HG02884 (cell line): ENCODE data around the gene PIK3CB.

Experiments used
- ATAC-seq: cut with Tn5 transposase; IDR thresholded peaks from one replicate; pipeline ENCODE4 v1.9.1; 2021; ENCODE audit warnings: mild to moderate bottlenecking, moderate library complexity; ENCODE audit not compliant: unreplicated experiment

Gene PIK3CB

DNA sequence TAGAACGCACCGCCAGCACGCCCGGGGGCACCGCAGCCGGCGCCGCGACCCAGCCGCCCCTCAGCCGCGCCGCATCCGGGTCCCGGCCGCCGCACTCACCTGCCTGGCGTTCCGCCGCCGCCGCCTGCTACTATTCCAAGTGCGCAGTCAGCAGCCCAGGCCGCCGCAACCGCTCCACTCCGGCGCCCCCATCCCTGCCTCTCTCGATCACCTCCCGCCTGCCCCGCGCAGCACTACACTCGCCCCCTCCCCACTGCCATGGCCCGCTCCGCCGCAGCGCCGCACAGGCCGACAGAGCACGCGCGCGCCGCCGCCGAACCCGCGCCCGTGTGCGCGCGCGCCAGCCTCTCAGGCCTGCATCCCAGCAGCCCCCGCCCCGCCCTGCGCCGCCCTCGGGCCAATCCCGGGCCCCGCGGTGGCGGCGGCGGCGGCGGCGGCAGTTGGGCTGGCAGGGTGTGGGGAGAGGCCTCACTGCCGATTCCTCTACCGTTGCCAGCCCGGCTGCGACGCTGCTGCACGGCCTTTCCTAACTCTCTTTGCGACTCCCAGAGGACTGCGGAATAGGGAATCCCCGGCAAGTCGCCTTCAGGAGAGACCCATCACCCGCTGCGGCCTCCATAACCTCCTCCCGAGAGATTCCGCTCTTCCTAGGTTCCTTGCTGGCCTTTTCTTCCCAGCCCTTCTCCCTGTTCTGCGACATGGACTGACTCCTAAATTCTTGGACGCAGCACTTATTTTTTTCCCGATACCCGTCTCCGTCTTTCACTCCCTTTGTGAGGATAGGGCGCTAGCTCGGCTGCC, at the start of gene PIK3CB:
Gene PIK3CB (minus strand): TSS at position 333 of the 801 bp plus-strand sequence. CDS start 75,585 bp downstream, outside the sequence.
- peak; percentile 91 for ATAC-seq

DNA sequence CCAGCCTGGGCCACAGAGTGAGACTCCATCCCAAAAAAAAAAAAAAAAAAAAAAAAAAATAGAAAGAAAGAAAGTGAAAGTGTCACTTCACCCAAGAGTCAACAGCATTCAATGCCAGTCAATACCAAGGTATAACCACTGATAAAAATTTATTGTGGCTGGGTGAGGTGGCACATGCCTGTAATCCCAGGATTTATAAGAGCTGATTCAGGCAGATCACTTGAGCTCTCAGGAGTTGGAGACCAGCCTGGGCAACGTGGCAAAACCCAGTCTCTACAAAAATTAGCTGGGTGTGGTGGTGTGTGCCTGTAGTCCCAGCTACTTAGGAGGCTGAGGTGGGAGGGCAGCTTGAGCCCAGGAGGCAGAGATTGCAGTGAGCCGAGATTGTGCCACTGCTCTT, 46.5 kb upstream of the PIK3CB start:
- ATAC-seq = no peak

DNA sequence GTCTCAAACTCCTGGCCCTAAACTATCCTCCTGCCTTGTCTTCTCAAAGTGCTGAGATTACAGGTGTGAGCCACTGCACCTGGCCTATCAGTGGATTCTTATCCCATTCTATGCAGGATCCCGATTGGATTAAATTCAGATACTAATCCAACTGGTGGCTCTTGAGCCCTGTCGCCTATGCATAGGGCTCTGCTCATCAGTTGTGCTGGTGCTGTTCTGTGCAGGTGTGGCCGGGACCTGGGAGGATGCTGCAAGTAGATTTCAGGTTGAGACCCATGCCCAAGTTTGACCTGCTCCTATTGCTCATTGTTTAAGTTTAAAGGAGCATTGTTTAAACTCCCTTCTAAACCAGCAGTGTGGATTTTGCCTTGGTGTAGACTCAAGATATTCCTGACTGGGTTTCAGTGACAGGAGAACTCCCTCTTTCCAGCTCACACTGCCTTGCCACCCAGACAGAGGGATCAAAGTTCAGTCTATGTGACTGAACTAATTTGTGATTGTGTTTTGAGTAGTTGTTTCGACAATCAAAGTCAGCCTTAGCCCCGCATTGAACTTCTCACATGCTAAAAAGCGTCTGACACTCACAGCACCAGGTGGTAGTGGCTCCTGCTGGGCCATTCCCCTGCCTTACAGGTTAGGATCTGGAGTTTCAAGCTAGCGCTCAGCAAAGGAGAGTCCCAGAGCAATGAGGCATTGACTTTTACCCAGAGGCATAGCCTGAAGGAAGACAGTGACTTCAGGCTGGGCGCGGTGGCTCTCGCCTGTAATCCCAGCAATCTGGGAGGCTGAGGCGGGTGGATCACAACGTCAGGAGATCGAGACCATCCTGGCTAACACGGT, 45.0 kb upstream of the PIK3CB start:
- ATAC-seq = no peak

DNA sequence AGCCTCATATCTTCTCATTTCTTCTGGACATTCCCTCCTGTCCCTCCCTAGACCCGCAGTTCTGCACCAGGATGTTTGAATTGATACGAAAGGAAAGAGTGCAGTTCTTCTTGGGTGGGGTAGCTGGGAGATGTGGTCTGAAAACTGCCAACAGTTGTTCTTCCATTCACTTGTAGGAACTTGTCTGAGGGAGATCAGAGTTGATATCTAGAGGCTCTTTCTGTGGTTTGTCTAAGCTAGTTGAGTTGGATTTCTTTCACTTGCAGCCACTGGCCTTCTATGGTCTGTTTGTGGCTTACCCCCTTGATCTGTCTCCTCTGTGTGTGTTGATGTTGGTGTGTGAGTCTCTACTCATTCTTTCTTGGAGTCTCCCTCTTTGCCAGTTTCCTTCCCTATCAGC, 42.5 kb upstream of the PIK3CB start:
- ATAC-seq = no peak

DNA sequence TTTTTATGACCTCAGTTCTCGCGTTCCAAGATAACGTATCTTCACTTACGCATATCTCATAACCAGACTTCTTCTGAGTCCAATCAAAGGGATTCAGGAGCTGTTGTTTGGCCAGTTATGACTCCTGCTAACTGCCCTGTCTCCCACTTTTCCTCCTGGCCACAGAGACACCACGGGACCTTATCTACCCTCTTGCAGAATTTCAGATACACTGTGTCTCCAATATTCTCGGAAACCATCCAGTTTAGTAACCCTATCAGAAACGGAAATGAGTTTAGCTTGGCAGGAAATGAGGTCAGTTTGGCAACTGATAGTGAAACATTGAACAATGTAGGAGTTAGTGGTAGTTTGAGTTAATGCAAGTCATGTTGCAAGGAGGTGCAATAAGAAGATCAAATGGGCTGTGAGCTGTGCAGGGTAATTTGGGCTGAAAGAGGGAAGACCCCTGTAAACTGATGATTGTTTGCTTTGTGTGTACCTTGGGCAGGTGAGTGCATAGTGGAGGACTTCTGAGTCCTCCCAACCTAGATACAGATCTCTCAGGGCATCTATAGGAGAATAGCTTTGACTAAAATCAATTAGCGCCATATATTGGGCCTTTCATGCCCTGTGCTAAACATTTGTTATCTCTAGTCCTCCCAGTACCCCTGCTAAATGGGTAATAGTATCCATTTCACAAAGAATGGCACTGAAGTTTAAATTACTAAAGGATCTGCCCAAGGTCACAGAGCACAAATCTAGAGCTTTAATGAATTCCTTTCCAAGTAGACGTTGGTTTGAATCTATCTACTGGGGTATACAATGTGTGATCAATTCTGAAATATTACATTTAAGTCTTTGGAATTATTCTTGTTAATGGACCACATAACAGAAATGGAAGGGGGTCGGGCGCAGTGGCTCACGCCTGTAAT, 41.3 kb upstream of the PIK3CB start:
- no peak for ATAC-seq

DNA sequence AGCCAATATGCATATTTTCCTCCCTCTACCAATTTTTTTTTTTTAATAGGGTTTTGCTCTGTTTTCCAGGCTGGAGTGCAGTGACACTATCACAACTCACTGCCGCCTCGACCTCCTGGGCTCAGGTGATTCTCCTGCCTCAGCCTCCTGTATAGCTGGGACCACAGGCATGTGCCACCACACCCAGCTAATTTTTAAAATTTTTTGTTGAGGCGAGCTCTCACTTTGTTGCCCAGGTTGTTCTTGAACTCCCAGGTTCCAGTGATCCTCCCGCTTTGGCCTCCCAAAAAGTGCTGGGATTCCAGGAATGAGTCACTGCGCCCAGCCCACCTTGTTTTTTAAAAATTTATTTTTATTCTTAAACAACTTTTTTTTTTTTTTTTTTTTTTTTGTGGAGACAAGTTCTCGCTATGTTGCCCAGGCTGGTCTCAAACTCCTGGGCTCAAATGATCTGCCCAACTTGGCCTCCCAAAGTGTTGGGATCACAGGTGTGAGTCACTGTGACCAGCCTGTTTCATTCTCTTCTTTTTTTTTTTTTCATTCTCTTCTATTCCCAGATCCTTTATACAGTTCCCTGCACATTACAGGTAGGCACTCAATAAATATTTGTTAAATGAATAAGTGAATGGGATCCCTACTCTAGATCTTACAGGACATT, 40.5 kb upstream of the PIK3CB start:
- no peak for ATAC-seq

DNA sequence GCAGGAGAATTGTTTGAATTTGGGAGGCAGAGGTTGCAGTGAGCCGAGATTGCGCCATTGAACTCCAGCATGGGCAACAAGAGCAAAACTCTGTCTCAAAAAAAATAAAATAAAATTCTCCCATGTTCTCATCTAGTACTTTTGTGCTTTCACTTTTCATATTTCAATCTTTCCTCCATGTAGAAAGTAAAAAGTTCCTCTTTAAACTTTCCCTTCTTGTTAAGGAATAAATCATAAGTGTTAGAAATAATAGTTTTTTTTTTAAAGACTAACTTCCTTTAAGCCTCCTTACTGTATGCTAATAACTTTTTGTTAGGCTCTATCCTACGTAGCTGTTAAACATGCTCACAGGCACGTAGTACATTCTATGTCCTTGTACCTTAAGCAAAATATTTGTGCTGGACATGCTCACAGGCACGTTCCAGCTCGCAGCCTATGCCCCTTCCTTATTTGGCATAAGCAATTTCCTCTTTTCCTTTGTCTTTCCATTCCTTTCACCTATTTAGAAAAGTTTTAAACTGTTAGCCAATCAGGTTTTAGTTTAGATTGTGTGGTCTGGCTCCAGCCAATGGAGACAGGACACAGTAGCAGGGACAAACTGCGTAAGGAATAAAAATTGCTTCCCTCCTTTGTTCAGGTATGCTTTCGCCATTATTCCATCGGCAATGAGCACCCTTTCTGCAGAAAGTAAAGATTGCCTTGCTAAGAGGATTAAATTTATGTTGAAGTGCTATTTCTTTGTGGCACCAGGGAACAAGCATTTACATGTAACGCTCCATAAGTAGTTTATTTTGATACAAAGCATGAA, 38.9 kb upstream of the PIK3CB start:
- no peak for ATAC-seq

DNA sequence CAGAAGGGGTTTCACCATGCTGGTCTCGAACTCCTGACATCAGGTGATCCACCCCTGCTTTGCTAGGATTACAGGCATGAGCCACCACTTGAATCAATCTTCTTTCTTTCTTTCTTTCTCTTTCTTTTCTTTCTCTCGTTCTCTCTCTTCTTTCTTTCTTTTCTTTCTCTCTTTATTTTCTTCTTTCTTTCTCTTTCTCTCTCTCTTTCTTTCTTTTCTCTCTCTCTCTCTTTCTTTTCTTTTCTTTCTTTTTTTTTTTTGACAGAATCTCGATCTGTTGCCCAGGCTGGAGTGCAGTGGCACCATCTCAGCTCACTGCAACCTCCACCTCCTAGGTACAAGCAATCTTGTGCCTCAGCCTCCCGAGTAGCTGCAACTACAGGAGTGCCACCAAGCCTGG, 37.9 kb upstream of the PIK3CB start:
- ATAC-seq = no peak

DNA sequence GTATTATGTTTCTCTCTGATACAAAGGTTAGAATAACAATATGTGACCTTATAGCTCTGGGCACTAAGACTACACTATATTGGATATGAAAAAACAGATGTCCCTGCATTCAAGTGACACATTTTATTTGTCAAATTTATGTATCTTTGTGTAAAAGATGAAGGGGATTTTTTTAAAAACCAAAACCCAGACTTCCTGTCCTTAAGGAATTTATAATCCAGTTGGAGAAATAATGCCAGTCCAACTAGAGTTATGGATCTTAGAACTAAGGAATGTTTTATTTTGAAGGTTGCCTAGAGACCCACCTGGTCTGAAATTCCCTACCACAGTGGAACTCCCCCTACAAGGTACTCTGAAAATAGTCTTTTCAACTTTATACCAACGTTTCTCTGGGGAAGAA, 33.3 kb upstream of the PIK3CB start:
- no peak for ATAC-seq

DNA sequence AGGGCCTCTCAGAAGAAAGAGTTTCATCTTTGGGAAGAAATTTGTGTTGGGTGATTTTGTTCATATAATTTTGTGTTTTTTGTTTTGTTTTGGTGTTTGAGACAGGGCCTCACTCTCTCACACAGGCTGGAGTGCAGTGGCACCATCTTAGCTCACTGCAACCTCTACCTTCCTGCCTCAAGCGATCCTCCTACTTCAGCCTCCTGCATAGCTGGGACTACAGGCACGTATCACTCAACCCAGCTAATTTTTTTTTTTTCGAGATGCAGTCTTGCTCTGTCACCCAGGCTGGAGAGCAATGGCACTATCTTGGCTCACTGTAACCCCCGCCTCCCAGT, 29.0 kb upstream of the PIK3CB start:
- ATAC-seq = no peak

DNA sequence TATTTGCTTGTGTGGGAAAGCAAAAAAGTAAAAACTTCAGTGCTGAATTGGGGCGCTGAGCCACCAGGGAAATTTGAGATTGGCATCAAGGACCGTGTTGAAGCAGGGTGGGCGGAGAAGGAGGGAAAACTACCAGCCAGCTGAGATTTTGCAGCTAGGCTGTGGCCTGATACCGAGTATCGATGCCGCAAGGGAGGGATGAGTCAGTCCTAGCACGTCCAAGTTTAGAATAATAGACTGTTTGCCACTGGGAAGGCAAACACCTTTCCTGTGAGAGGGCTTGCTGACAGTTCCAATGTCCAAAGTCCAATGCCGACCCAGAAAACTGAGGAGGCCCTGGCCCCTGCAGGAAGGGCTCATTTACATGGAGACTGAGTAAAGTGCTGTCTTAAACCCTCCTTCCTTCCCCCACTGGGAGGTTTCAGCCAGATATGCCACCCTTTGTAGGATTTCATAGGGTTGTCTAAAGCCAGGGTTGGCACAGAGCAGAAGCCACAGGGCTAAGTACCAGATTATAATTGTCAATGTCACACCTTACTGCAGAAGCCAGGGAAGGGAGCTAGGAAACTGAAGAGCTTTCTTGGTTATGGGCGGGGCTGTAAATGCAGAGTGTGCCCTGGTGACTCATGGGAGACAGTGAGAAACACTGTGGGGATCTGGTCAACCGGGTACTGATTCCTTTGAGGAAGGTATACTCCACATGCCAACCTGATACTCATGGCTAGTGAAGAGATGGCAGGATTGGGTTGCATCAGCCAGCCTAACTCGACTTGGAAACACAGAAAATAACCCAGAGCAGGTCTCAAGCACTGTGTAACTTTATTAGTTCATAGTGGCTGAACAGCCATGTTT, 28.4 kb upstream of the PIK3CB start:
- ATAC-seq = no peak

DNA sequence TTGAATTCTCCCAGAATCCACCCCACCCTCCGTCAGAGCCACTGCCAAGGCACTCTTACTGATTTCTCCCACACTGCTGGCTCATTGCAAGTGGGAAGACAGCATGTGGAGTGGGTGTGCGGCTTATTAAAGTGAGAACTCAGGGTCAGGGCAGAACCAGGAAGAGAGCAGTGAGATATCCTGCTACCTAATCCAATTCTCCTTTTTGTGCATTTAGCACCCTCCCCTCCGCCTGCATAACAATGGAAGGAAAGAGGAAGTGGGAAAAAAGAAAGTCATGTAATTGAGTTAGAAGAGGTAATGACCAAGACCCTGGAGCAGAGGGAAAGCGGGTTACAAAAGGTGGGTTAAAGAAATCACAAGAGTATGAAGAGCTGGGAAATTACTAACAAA, 27.8 kb upstream of the PIK3CB start:
- no peak for ATAC-seq

DNA sequence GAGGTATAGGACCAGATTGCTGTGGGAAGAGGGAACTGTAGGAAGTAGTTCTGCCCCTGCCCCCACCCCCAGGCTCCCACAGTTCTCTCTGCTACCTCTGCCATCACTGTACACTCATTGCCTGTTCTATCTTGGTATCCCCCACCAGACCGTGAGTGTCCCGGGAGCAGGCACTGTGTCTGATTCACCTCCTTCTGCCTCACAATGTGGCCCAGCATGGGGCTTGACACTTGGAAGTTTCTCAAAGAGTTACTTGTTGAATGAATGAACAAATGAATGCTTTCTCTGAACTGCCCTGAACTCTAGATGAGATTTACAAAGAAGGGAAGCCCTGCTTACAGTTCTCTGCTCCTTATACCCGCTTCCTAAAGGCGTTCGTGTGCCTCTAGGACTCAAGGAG, 27.1 kb upstream of the PIK3CB start:
- no peak for ATAC-seq

DNA sequence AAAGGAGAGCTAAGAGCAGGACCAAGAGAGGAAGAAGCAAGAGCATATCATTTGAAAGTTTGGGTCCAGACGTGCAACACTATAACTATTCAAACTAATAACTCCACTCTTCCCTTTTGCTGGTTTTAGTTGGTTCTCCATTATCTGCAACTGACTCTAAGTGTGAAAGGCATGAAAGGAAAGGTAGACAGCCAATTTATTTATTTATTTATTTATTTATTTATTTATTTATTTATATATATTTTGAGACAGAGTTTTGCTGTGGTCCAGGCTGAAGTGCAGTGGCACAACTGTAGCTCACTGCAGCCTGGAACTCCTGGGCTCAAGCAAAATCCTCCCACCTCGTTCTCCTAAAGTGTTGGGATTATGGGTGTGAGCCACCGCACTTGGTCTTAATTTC, 22.1 kb upstream of the PIK3CB start:
- no peak for ATAC-seq

DNA sequence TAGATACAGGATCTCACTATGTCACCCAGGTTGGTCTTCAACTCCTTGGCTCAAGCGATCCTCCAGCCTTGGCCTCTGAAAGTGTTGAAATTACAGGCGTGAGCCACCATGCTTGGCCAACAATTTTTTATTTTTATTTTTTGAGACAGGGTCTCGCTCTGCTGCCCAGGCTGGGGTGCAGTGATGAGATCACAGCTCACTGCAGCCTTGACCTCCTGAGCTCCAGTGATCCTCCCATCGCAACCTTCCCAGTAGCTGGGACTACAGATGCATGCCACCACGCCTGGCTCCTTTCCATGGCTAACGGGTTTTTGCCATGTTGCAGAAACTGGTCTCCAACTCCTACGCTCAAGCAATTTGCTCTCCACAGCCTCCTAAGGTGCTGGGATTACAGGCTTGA, 20.2 kb upstream of the PIK3CB start:
- ATAC-seq = no peak

DNA sequence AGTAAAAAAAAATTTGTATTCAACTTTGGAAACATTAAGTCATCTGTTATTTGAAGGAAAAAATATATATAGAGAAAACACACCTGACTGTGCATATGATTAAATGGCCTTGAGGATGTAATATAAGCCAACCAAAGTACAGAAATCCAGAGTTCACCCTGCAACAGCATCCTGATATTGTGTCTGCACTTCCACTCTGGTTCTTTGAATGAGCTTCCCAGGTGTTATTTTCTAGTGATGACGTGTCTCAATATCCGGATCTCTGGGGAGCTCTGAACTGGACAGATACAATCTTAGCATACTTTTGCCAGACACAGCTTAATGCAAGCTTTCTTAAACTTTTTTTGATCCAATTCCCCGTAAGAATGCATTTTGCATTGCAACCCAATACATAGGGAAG, 19.5 kb upstream of the PIK3CB start:
- ATAC-seq = no peak

DNA sequence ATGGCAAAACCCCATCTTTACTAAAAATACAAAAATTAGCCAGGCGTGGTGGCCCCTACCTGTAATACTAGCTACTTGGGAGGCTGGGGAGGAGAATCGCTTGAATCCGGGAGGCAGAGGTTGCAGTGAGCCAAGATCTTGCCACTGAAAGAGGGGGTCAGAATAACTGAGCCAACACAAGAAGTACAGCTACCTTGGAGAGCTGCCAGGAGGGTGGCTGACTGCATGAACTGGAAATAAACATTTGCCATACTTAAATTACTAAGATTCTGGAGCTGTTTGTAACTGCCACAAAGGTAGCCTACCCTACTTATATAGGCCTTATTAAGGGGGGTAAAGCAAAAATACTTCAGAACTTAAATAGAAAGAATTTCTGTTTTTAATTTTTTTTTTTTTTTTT, 15.4 kb upstream of the PIK3CB start:
- no peak for ATAC-seq

DNA sequence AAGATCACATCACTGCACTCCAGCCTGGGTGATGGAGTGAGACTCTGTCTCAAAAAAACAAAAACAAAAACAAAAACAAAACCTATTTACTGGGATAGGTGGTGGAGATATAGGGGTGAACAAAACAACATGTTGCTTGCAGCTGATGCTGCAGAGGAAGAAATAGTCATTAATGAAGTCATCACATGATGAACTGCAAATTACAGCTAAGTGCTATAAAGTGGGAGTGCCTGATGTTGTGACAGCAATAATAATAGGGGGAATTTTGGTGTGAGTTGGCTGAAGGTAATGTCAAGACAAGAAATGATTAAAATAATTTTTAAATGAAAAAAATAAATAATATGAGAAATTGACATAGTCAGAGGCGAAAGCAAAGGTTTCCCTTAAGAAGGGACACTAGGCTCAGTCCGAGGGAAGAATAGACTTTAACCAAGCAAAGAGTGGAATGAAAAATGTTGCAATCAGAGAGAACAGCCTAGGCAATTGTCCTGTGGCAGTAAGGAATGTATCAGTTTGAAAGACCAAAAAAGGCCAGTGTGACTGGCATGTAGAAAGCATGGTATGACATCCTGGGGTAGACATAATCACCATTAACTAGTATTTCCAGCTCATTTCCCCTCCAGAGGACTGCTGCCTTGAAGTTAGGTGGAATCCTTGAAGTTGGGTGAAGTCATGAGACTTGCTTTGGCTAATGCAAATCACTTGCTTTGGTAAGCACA, 14.7 kb upstream of the PIK3CB start:
- no peak for ATAC-seq
